ENCODE data around the gene PIGO. TPM values are rescaled to one million over a fixed set of nuclear protein-coding genes. Genes with fewer than 3 reads are reported as not detected.
A peak's percentile ranks its signal among the peaks of the same experiment; 100 is the strongest.

Gene PIGO
- total and polyA plus RNA-seq, 9 of the 15 experiments (the other 6 are each of a cell fraction or from before 2014, with no cell fraction given): 5.4 to 13.7 (median 9.7) TPM

DNA sequence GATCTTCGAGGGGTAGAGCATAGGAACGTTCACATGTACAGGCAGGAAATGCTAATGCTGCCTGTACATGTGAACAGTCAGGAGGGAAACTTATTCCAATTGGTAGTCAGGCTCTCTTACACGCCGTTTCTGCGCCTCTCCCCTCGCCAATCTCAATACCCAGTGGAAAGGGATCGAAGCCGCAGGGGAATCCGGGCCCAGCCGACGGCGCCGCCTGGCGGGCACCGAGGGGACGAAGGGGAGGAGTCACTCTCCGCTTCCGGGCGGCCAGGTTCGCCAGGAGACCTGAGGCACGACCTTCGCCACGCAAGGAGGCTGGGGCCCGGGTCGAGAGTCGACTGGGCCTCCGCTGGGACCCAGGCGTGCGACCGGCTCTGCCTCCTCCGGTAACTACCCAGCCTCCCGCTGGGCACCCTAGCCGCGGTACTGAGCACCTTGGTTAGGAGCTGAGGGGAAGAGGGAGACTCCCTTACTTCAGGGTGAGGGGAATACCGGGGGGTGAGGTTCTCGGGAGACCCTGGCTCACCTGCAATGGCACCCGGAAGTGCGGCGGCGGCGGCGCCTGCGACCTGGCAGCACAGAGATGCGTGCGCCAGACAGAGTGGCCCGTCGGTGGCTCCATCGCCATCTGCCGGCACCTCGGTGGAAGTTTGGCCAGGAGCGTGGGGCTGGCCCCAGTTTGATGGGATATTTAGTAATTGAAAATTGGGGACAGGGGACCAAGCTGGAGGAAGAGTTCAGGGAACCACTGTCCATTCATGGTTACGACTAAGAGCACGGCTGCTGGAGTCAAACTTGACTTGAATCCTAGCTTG is at the start of gene PIGO (continued):
- TF ChIP-seq, protein P1, sequence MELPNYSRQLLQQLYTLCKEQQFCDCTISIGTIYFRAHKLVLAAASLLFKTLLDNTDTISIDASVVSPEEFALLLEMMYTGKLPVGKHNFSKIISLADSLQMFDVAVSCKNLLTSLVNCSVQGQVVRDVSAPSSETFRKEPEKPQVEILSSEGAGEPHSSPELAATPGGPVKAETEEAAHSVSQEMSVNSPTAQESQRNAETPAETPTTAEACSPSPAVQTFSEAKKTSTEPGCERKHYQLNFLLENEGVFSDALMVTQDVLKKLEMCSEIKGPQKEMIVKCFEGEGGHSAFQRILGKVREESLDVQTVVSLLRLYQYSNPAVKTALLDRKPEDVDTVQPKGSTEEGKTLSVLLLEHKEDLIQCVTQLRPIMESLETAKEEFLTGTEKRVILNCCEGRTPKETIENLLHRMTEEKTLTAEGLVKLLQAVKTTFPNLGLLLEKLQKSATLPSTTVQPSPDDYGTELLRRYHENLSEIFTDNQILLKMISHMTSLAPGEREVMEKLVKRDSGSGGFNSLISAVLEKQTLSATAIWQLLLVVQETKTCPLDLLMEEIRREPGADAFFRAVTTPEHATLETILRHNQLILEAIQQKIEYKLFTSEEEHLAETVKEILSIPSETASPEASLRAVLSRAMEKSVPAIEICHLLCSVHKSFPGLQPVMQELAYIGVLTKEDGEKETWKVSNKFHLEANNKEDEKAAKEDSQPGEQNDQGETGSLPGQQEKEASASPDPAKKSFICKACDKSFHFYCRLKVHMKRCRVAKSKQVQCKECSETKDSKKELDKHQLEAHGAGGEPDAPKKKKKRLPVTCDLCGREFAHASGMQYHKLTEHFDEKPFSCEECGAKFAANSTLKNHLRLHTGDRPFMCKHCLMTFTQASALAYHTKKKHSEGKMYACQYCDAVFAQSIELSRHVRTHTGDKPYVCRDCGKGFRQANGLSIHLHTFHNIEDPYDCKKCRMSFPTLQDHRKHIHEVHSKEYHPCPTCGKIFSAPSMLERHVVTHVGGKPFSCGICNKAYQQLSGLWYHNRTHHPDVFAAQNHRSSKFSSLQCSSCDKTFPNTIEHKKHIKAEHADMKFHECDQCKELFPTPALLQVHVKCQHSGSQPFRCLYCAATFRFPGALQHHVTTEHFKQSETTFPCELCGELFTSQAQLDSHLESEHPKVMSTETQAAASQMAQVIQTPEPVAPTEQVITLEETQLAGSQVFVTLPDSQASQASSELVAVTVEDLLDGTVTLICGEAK (IDR thresholded peaks at IDR 0.05): peak; percentile 83
- TF ChIP-seq, protein P1 (CRISPR knock-in tag; IDR thresholded peaks at IDR 0.05): no peak
- TF ChIP-seq, protein P2, sequence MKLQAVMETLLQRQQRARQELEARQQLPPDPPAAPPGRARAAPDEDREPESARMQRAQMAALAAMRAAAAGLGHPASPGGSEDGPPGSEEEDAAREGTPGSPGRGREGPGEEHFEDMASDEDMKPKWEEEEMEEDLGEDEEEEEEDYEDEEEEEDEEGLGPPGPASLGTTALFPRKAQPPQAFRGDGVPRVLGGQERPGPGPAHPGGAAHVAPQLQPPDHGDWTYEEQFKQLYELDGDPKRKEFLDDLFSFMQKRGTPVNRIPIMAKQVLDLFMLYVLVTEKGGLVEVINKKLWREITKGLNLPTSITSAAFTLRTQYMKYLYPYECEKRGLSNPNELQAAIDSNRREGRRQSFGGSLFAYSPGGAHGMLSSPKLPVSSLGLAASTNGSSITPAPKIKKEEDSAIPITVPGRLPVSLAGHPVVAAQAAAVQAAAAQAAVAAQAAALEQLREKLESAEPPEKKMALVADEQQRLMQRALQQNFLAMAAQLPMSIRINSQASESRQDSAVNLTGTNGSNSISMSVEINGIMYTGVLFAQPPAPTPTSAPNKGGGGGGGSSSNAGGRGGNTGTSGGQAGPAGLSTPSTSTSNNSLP (IDR thresholded peaks at IDR 0.05; ENCODE audit: borderline replicate concordance, low read depth, low read length): no peak
- no peak for TF ChIP-seq GTF2F1 (IDR thresholded peaks at IDR 0.05; ENCODE audit: low read depth, low read length)
- peak in 1 of 2 experiments; percentile 15; a peak in 1 of 4 replicates for TF ChIP-seq FOXK2 (conservative IDR thresholded peaks at IDR 0.05 in 1 of 2, IDR thresholded peaks at IDR 0.05 in 1 of 2; ENCODE audit: low read depth in 2 of 2)
- TF ChIP-seq, protein P3, sequence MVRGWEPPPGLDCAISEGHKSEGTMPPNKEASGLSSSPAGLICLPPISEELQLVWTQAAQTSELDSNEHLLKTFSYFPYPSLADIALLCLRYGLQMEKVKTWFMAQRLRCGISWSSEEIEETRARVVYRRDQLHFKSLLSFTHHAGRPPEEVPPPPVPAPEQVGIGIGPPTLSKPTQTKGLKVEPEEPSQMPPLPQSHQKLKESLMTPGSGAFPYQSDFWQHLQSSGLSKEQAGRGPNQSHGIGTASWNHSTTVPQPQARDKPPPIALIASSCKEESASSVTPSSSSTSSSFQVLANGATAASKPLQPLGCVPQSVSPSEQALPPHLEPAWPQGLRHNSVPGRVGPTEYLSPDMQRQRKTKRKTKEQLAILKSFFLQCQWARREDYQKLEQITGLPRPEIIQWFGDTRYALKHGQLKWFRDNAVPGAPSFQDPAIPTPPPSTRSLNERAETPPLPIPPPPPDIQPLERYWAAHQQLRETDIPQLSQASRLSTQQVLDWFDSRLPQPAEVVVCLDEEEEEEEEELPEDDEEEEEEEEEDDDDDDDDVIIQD (CRISPR knock-in tag; IDR thresholded peaks at IDR 0.05): no peak
- TF ChIP-seq BDP1 (IDR thresholded peaks at IDR 0.05; ENCODE audit: insufficient read depth, insufficient read length): no peak
- TF ChIP-seq PURB (CRISPR knock-in tag; IDR thresholded peaks at IDR 0.05; ENCODE audit: low read depth): no peak
- no peak for TF ChIP-seq NUFIP1 (IDR thresholded peaks at IDR 0.05; ENCODE audit: partially characterized antibody)
- TF ChIP-seq SIN3B (IDR thresholded peaks at IDR 0.05; ENCODE audit: low read depth): peak; percentile 73; the same call in 1 of the 2 replicates
- TF ChIP-seq PTRF (tag; IDR thresholded peaks at IDR 0.05): no peak
- TF ChIP-seq, protein P4, sequence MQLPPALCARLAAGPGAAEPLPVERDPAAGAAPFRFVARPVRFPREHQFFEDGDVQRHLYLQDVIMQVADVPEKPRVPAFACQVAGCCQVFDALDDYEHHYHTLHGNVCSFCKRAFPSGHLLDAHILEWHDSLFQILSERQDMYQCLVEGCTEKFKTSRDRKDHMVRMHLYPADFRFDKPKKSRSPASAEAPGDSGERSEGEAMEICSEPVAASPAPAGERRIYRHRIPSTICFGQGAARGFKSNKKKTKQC (CRISPR knock-in tag; IDR thresholded peaks at IDR 0.05): peak; percentile 79; the same call in 1 of the 2 replicates
- TF ChIP-seq PHF20 (IDR thresholded peaks at IDR 0.05; ENCODE audit: partially characterized antibody): peak; percentile 93
- peak; percentile 7 for TF ChIP-seq TAF7 (tag; IDR thresholded peaks at IDR 0.05)
- TF ChIP-seq RBM39 (optimal IDR thresholded peaks at IDR 0.05; ENCODE audit: low read depth, low read length): peak; percentile 57

All from K562 (cell line).